HL-60 (cell line): ENCODE measurements around the gene GFRA4.

ENCODE experiments used
- DNase-seq, 2 experiments: peaks; one replicate each; pipeline ENCODE4 v3.0.0-alpha.2; 2010 to 2020; ENCODE audit warnings: low read depth in 1 of 2, low spot score in 1 of 2
- H3K27ac ChIP-seq: fragments of 250-450 bp; sonication (Bioruptor Pico); replicated peaks from 2 replicates; pipeline ENCODE4 v1.5.1; 2020; ENCODE audit warnings: mild to moderate bottlenecking, moderate library complexity
- H3K27me3 ChIP-seq: fragments of 250-450 bp; sonication (Bioruptor Pico); 2 replicates; pipeline ENCODE4 v1.5.1; 2021; ENCODE audit warnings: mild to moderate bottlenecking, moderate library complexity; ENCODE audit not compliant: insufficient read depth, poor library complexity, severe bottlenecking
- H3K4me3 ChIP-seq: replicated peaks from 2 replicates; pipeline ENCODE4 v1.5.1; 2011; ENCODE audit warnings: mild to moderate bottlenecking, control low read depth, low read length; ENCODE audit not compliant: insufficient read depth
- CTCF ChIP-seq: IDR thresholded peaks from one replicate; pipeline ENCODE4 v1.5.1; 2011; ENCODE audit warnings: low read length, control low read depth, inconsistent platforms; ENCODE audit not compliant: insufficient read depth
- GABPA ChIP-seq: IDR thresholded peaks from 2 replicates; pipeline ENCODE4 v1.6.1; 2012; ENCODE audit warnings: low read depth
- POLR2AphosphoS5 ChIP-seq: IDR thresholded peaks from 2 replicates; pipeline ENCODE4 v1.6.1; 2012; ENCODE audit warnings: low read depth
- SPI1 ChIP-seq: IDR thresholded peaks from 2 replicates; pipeline ENCODE4 v1.6.1; 2012; ENCODE audit warnings: low read depth, mild to moderate bottlenecking, borderline replicate concordance
- TF ChIP-seq, protein P1 (sequence below): IDR thresholded peaks from 2 replicates; pipeline ENCODE4 v1.6.1; 2012; ENCODE audit warnings: low read depth; ENCODE audit not compliant: insufficient replicate concordance

Gene GFRA4

GRCh38 chr20:3702611-3703391, 39.6 kb upstream of the GFRA4 start:
- TF ChIP-seq POLR2AphosphoS5 (no peak), SPI1 (no peak), GABPA (no peak), CTCF (no peak)
- TF ChIP-seq, protein P1, sequence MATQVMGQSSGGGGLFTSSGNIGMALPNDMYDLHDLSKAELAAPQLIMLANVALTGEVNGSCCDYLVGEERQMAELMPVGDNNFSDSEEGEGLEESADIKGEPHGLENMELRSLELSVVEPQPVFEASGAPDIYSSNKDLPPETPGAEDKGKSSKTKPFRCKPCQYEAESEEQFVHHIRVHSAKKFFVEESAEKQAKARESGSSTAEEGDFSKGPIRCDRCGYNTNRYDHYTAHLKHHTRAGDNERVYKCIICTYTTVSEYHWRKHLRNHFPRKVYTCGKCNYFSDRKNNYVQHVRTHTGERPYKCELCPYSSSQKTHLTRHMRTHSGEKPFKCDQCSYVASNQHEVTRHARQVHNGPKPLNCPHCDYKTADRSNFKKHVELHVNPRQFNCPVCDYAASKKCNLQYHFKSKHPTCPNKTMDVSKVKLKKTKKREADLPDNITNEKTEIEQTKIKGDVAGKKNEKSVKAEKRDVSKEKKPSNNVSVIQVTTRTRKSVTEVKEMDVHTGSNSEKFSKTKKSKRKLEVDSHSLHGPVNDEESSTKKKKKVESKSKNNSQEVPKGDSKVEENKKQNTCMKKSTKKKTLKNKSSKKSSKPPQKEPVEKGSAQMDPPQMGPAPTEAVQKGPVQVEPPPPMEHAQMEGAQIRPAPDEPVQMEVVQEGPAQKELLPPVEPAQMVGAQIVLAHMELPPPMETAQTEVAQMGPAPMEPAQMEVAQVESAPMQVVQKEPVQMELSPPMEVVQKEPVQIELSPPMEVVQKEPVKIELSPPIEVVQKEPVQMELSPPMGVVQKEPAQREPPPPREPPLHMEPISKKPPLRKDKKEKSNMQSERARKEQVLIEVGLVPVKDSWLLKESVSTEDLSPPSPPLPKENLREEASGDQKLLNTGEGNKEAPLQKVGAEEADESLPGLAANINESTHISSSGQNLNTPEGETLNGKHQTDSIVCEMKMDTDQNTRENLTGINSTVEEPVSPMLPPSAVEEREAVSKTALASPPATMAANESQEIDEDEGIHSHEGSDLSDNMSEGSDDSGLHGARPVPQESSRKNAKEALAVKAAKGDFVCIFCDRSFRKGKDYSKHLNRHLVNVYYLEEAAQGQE: no peak
- Histone ChIP-seq H3K27me3 (no peaks in the 10 kb centered on the region), H3K27ac (no peak overlapping the region), H3K4me3 (no peak overlapping the region)
- DNase-seq: no peak

- H3K27me3 ChIP-seq: no peaks in the 10 kb centered on the region
- no peak overlapping the region for H3K27ac ChIP-seq
- H3K4me3 ChIP-seq: no peak overlapping the region
- TF ChIP-seq SPI1: no peak
- TF ChIP-seq GABPA: no peak
- TF ChIP-seq CTCF: no peak
- no peak for DNase-seq
These were observed 38.1 kb upstream of the GFRA4 start for GRCh38 chr20:3701061-3701998.

GRCh38 chr20:3699037-3699436, 35.8 kb upstream of the GFRA4 start:
- no peaks in the 10 kb centered on the region for H3K27me3 ChIP-seq
- no peak for DNase-seq
- no peak overlapping the region for H3K4me3 ChIP-seq
- TF ChIP-seq SPI1: no peak
- no peak for TF ChIP-seq CTCF
- TF ChIP-seq POLR2AphosphoS5: no peak
- TF ChIP-seq, protein P1: no peak
- TF ChIP-seq GABPA: no peak
- H3K27ac ChIP-seq: no peak overlapping the region
